Measurements from ENCODE around the gene BCL11A. TPM values are rescaled to one million over a fixed set of nuclear protein-coding genes. Genes with fewer than 3 reads are reported as not detected.

Gene BCL11A
- total and polyA plus RNA-seq, 2 of the 13 experiments (the other 11 are each of a cell fraction or from before 2014, with no cell fraction given): not detected

GRCh38 chr2:60539140-60539539 lies 14.3 kb downstream of the BCL11A start:
- DNase-seq (ENCODE audit: low spot score) (no peak), FAIRE-seq (no peak), ATAC-seq (no peak)
- no peak overlapping the region for H3K4me2 ChIP-seq (ENCODE audit: low read depth, low read length)
- BruUV-seq (replicated peaks): no TSS peak
- ChIA-PET CTCF (ENCODE audit: low intra/inter-chr PET ratio, low total read pairs) (no interaction called here), POLR2A (no interaction called here)
- intact Hi-C loops (cut with micrococcal nuclease; ENCODE audit: unreplicated experiment): no loop called here
- no peak overlapping the region for H2AFZ ChIP-seq (ENCODE audit: low read length)
- H3K9ac ChIP-seq (ENCODE audit: insufficient read depth, low read depth, low read length): no peak overlapping the region
- in situ Hi-C loops (cut with HindIII; ENCODE audit: extremely low pct_ligation_motif_present, low pct_unique_long_range_greater_than_20kb): no loop called here
- H4K20me1 ChIP-seq (ENCODE audit: insufficient read depth, low read length): no peaks in the 10 kb centered on the region
- H3K4me1 ChIP-seq (ENCODE audit: insufficient read depth, low read length): no peaks in the 10 kb centered on the region
- 68% methylated on average over 5 of the region's 5 CpGs for WGBS (ENCODE audit: low lambda C conversion rate)
- no peak overlapping the region for H3K27ac ChIP-seq (ENCODE audit: extremely low read length, insufficient read depth, low read length)
- no peaks in the 10 kb centered on the region for H3K36me3 ChIP-seq (replicated peaks in 1 of 2; ENCODE audit: control insufficient read depth in 1 of 2, insufficient read depth in 2 of 2, low read length in 2 of 2)
- H3K9me3 ChIP-seq (ENCODE audit: low read length): no peaks in the 10 kb centered on the region
- no peak overlapping the region for H3K4me3 ChIP-seq (replicated peaks in 1 of 3; ENCODE audit: insufficient read depth in 1 of 3, low read depth in 2 of 3, low read length in 3 of 3)
- peaks cover 0 to 27% of the 10 kb centered on the region in 2 experiments; a peak in 3 of 5 replicates for H3K27me3 ChIP-seq (ENCODE audit: control insufficient read depth in 1 of 2, insufficient read depth in 2 of 2, low read length in 2 of 2)
- H3K79me2 ChIP-seq (ENCODE audit: insufficient read depth, low read length): no peaks in the 10 kb centered on the region
- TF ChIP-seq ZNF260 (CRISPR knock-in tag; IDR thresholded peaks at IDR 0.05; ENCODE audit: borderline replicate concordance, low read depth) (no peak), ZBTB42 (CRISPR knock-in tag; IDR thresholded peaks at IDR 0.05) (no peak), ZNF367 (CRISPR knock-in tag; IDR thresholded peaks at IDR 0.05; ENCODE audit: borderline replicate concordance) (no peak), ZNF382 (CRISPR knock-in tag; IDR thresholded peaks at IDR 0.05; ENCODE audit: borderline replicate concordance) (no peak)
- TF ChIP-seq, protein P1, sequence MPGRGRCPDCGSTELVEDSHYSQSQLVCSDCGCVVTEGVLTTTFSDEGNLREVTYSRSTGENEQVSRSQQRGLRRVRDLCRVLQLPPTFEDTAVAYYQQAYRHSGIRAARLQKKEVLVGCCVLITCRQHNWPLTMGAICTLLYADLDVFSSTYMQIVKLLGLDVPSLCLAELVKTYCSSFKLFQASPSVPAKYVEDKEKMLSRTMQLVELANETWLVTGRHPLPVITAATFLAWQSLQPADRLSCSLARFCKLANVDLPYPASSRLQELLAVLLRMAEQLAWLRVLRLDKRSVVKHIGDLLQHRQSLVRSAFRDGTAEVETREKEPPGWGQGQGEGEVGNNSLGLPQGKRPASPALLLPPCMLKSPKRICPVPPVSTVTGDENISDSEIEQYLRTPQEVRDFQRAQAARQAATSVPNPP (CRISPR knock-in tag; IDR thresholded peaks at IDR 0.05): no peak

DNA sequence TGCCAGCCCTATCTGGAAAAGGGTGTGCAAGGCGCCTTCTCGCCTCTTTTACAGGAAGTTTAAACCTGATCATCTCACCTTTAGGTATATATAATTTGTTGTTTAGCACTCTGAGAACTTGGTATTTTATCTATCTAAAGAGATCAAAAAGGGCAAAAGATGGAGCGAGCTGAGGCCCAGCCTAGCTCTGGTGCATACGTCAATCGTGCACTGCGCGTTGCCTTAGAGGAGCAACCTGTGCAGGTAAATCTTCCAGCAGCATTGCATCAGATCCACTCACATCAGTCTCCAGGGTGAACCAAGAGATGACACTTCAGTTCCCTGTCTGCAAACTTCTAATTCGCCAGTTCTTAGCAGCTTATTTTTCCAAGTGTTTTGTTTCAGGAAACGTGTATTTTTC lies 15.4 kb downstream of the BCL11A start:
- no peak for FAIRE-seq
- 59% methylated on average over 9 of the region's 9 CpGs for WGBS (ENCODE audit: low lambda C conversion rate)
- CTCF ChIA-PET (ENCODE audit: low intra/inter-chr PET ratio, low total read pairs): no interaction called here

More for the DNA sequence above, 15.4 kb downstream of the BCL11A start:
- Histone ChIP-seq H3K36me3 (replicated peaks in 1 of 2; ENCODE audit: control insufficient read depth in 1 of 2, insufficient read depth in 2 of 2, low read length in 2 of 2) (no peaks in the 10 kb centered on the region), H3K9ac (ENCODE audit: insufficient read depth, low read depth, low read length) (no peak overlapping the region), H2AFZ (ENCODE audit: low read length) (no peak overlapping the region), H3K4me2 (ENCODE audit: low read depth, low read length) (no peak overlapping the region), H4K20me1 (ENCODE audit: insufficient read depth, low read length) (no peaks in the 10 kb centered on the region), H3K27me3 (ENCODE audit: control insufficient read depth in 1 of 2, insufficient read depth in 2 of 2, low read length in 2 of 2) (peaks cover 0 to 34% of the 10 kb centered on the region in 2 experiments; a peak in 3 of 5 replicates), H3K4me1 (ENCODE audit: insufficient read depth, low read length) (peaks cover 2% of the 10 kb centered on the region; the same call in 1 of the 2 replicates), H3K9me3 (ENCODE audit: low read length) (no peaks in the 10 kb centered on the region), H3K79me2 (ENCODE audit: insufficient read depth, low read length) (no peaks in the 10 kb centered on the region), H3K4me3 (replicated peaks in 1 of 3; ENCODE audit: insufficient read depth in 1 of 3, low read depth in 2 of 3, low read length in 3 of 3) (no peak overlapping the region), H3K27ac (ENCODE audit: extremely low read length, insufficient read depth, low read length) (no peak overlapping the region)
- no peak for ATAC-seq
- in situ Hi-C loops (cut with HindIII; ENCODE audit: extremely low pct_ligation_motif_present, low pct_unique_long_range_greater_than_20kb) (no loop called here), intact Hi-C loops (cut with micrococcal nuclease; ENCODE audit: unreplicated experiment) (no loop called here)
- no TSS peak for BruUV-seq (replicated peaks)
- no peak for DNase-seq (ENCODE audit: low spot score)
- POLR2A ChIA-PET: no interaction called here
- TF ChIP-seq ZNF17 (CRISPR knock-in tag; IDR thresholded peaks at IDR 0.05) (no peak), FOXO4 (CRISPR knock-in tag; conservative IDR thresholded peaks at IDR 0.05) (no peak), RBM22 (optimal IDR thresholded peaks at IDR 0.05; ENCODE audit: low read length) (no peak)

All from HepG2 (cell line).